Measurements from ENCODE around the gene YPEL3.

DNA sequence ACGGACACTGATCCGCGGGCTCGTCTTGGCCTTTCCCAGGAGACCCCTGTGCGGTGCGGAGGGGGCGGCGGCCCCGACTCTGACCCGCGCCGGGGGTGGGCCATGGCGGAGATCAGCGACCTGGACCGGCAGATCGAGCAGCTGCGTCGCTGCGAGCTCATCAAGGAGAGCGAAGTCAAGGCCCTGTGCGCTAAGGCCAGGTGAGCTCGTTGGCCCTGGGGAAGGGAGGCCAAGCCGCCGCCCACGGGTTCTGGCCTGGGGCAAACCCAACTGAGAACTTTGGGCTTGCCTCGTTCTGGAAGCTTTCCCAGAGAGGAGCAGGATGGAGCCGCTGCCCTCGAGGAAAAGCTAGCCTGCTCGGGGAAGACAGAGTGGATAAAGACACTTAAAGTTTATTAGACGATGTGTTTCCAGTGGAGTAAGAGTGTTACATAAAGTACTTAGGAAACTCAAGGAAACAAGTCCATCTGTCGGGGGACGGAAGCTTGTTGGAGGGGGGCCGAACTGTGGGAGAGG is 19.7 kb downstream of the YPEL3 start:
- no peak for TF ChIP-seq POLR2AphosphoS5 (IDR thresholded peaks at IDR 0.05; ENCODE audit: low read depth, low read length)
- TF ChIP-seq PAX5 (IDR thresholded peaks at IDR 0.05; ENCODE audit: insufficient read depth, low read length, severe bottlenecking): no peak
- TF ChIP-seq SPI1 (IDR thresholded peaks at IDR 0.05; ENCODE audit: low read depth, low read length): no peak
- TF ChIP-seq POLR2A (IDR thresholded peaks at IDR 0.05; ENCODE audit: low read depth, low read length): no peak
- TF ChIP-seq TAF1 (IDR thresholded peaks at IDR 0.05; ENCODE audit: low read depth, low read length): no peak
- no peak for TF ChIP-seq POU2F2 (IDR thresholded peaks at IDR 0.05; ENCODE audit: low read depth, low read length)

Measured in GM12891 (cell line).